ENCODE measurements around the gene BEAN1.

BEAN1 gene
- 0 to 0.18 (median 0) reads per million in 9 experiments for total RNA-seq

GRCh38 chr16:66427036-66427860, at the start of gene BEAN1:
Gene BEAN1 (plus strand): TSS chr16:66427295. CDS start chr16:66437677, 10,382 bp downstream.
- H3K9me3 Mint-ChIP-seq: no peaks in the 10 kb centered on the region
- H3K4me1 Mint-ChIP-seq (ENCODE audit: low read depth in 2 of 2): peaks cover 0 to 6% of the 10 kb centered on the region in 2 donors
- H3K27me3 Mint-ChIP-seq: peaks cover 63 to 84% of the 10 kb centered on the region in 2 donors
- peak within 1 kb of the TSS; percentile 25 to 53 for H3K4me3 Mint-ChIP-seq
- DNase-seq: no peak
- H3K36me3 Mint-ChIP-seq (ENCODE audit: insufficient read depth): no peaks in the 10 kb centered on the region
- peak; percentile 32 for ATAC-seq (replicated peaks)
- no peak within 1 kb of the TSS for H3K27ac Mint-ChIP-seq

- Mint-ChIP-seq H3K36me3 (ENCODE audit: insufficient read depth) (no peaks in the 10 kb centered on the region), H3K4me1 (ENCODE audit: low read depth in 2 of 2) (peaks cover 5 to 6% of the 10 kb centered on the region in 2 donors), H3K4me3 (no peak overlapping the region), H3K9me3 (peaks cover 8 to 18% of the 10 kb centered on the region in 2 donors), H3K27ac (no peak overlapping the region), H3K27me3 (no peaks in the 10 kb centered on the region)
- ATAC-seq (replicated peaks) (no peak), DNase-seq (no peak)
Measured at GRCh38 chr16:66377324-66377723, 49.8 kb upstream of the BEAN1 start.

GRCh38 chr16:66378741-66379570, 48.1 kb upstream of the BEAN1 start:
- no peak for DNase-seq
- peaks cover 8 to 18% of the 10 kb centered on the region in 2 donors for H3K9me3 Mint-ChIP-seq
- H3K4me1 Mint-ChIP-seq (ENCODE audit: low read depth in 2 of 2): peaks cover 5 to 6% of the 10 kb centered on the region in 2 donors
- H3K36me3 Mint-ChIP-seq (ENCODE audit: insufficient read depth): no peaks in the 10 kb centered on the region
- H3K27ac Mint-ChIP-seq: peak overlapping the region; percentile 2 to 40
- H3K4me3 Mint-ChIP-seq: no peak overlapping the region
- ATAC-seq (replicated peaks): no peak
- H3K27me3 Mint-ChIP-seq: peaks cover 0 to 7% of the 10 kb centered on the region in 2 donors

- H3K36me3 Mint-ChIP-seq (ENCODE audit: insufficient read depth): no peaks in the 10 kb centered on the region
- H3K27me3 Mint-ChIP-seq: peaks cover 0 to 7% of the 10 kb centered on the region in 2 donors
- ATAC-seq (replicated peaks): peak; percentile 40
- DNase-seq: no peak
- peaks cover 8 to 18% of the 10 kb centered on the region in 2 donors for H3K9me3 Mint-ChIP-seq
- peaks cover 5 to 6% of the 10 kb centered on the region in 2 donors for H3K4me1 Mint-ChIP-seq (ENCODE audit: low read depth in 2 of 2)
- peak overlapping the region; percentile 2 to 40 for H3K27ac Mint-ChIP-seq
- no peak overlapping the region for H3K4me3 Mint-ChIP-seq
Measured at GRCh38 chr16:66379571-66379941, 47.5 kb upstream of the BEAN1 start.

GRCh38 chr16:66380421-66380820, 46.7 kb upstream of the BEAN1 start:
- Mint-ChIP-seq H3K9me3 (peaks cover 8 to 18% of the 10 kb centered on the region in 2 donors), H3K27me3 (peaks cover 0 to 7% of the 10 kb centered on the region in 2 donors), H3K4me1 (ENCODE audit: low read depth in 2 of 2) (peaks cover 5 to 6% of the 10 kb centered on the region in 2 donors), H3K36me3 (ENCODE audit: insufficient read depth) (no peaks in the 10 kb centered on the region), H3K27ac (peak overlapping the region; percentile 33 to 41), H3K4me3 (no peak overlapping the region)
- DNase-seq (no peak), ATAC-seq (replicated peaks) (no peak)

GRCh38 chr16:66381585-66382170, 45.4 kb upstream of the BEAN1 start:
- ATAC-seq (replicated peaks) (no peak), DNase-seq (no peak)
- Mint-ChIP-seq H3K4me1 (ENCODE audit: low read depth in 2 of 2) (peaks cover 5 to 6% of the 10 kb centered on the region in 2 donors), H3K9me3 (peaks cover 8 to 18% of the 10 kb centered on the region in 2 donors), H3K27me3 (peaks cover 6 to 11% of the 10 kb centered on the region in 2 donors), H3K4me3 (no peak overlapping the region), H3K27ac (no peak overlapping the region), H3K36me3 (ENCODE audit: insufficient read depth) (no peaks in the 10 kb centered on the region)

- DNase-seq (no peak), ATAC-seq (replicated peaks) (no peak)
- Mint-ChIP-seq H3K4me1 (ENCODE audit: low read depth in 2 of 2) (peaks cover 5 to 6% of the 10 kb centered on the region in 2 donors), H3K9me3 (peaks cover 8 to 18% of the 10 kb centered on the region in 2 donors), H3K4me3 (no peak overlapping the region), H3K36me3 (ENCODE audit: insufficient read depth) (no peaks in the 10 kb centered on the region), H3K27me3 (peaks cover 13 to 18% of the 10 kb centered on the region in 2 donors), H3K27ac (no peak overlapping the region)
Measured at GRCh38 chr16:66382171-66382965, 44.7 kb upstream of the BEAN1 start.

- Mint-ChIP-seq H3K4me1 (ENCODE audit: low read depth in 2 of 2) (peaks cover 5 to 6% of the 10 kb centered on the region in 2 donors), H3K36me3 (ENCODE audit: insufficient read depth) (no peaks in the 10 kb centered on the region), H3K27ac (no peak overlapping the region), H3K4me3 (no peak overlapping the region), H3K27me3 (peaks cover 19 to 22% of the 10 kb centered on the region in 2 donors), H3K9me3 (peaks cover 8 to 18% of the 10 kb centered on the region in 2 donors)
- no peak for DNase-seq
- ATAC-seq (replicated peaks): no peak
Measured at GRCh38 chr16:66382966-66383299, 44.2 kb upstream of the BEAN1 start.

GRCh38 chr16:66383551-66383950, 43.5 kb upstream of the BEAN1 start:
- Mint-ChIP-seq H3K27ac (no peak overlapping the region), H3K4me1 (ENCODE audit: low read depth in 2 of 2) (peaks cover 5% of the 10 kb centered on the region in 2 donors), H3K9me3 (peaks cover 8 to 18% of the 10 kb centered on the region in 2 donors), H3K4me3 (no peak overlapping the region), H3K36me3 (ENCODE audit: insufficient read depth) (no peaks in the 10 kb centered on the region), H3K27me3 (peaks cover 22 to 25% of the 10 kb centered on the region in 2 donors)
- ATAC-seq (replicated peaks) (no peak), DNase-seq (no peak)

GRCh38 chr16:66385415-66385814, 41.7 kb upstream of the BEAN1 start:
- Mint-ChIP-seq H3K4me3 (no peak overlapping the region), H3K9me3 (peaks cover 2 to 5% of the 10 kb centered on the region in 2 donors), H3K27me3 (peaks cover 22 to 27% of the 10 kb centered on the region in 2 donors), H3K4me1 (ENCODE audit: low read depth in 2 of 2) (peaks cover 0 to under 1% of the 10 kb centered on the region in 2 donors), H3K36me3 (ENCODE audit: insufficient read depth) (no peaks in the 10 kb centered on the region), H3K27ac (no peak overlapping the region)
- DNase-seq (no peak), ATAC-seq (replicated peaks) (no peak)

- DNase-seq (no peak), ATAC-seq (replicated peaks) (no peak)
- no peaks in the 10 kb centered on the region for H3K4me1 Mint-ChIP-seq (ENCODE audit: low read depth in 2 of 2)
- no peak overlapping the region for H3K27ac Mint-ChIP-seq
- no peak overlapping the region for H3K4me3 Mint-ChIP-seq
- H3K27me3 Mint-ChIP-seq: peaks cover 22 to 27% of the 10 kb centered on the region in 2 donors
- H3K36me3 Mint-ChIP-seq (ENCODE audit: insufficient read depth): no peaks in the 10 kb centered on the region
- no peaks in the 10 kb centered on the region for H3K9me3 Mint-ChIP-seq
Measured at GRCh38 chr16:66386629-66387622, 40.2 kb upstream of the BEAN1 start.

- Mint-ChIP-seq H3K36me3 (ENCODE audit: insufficient read depth) (no peaks in the 10 kb centered on the region), H3K9me3 (no peaks in the 10 kb centered on the region), H3K27me3 (peaks cover 22 to 27% of the 10 kb centered on the region in 2 donors), H3K4me1 (ENCODE audit: low read depth in 2 of 2) (no peaks in the 10 kb centered on the region), H3K4me3 (no peak overlapping the region), H3K27ac (no peak overlapping the region)
- DNase-seq: no peak
- no peak for ATAC-seq (replicated peaks)
Measured at GRCh38 chr16:66387817-66388332, 39.2 kb upstream of the BEAN1 start.
